Kidney (tissue), 14 donors: ENCODE results near the gene HNF1A. TPM values are rescaled to one million over a fixed set of nuclear protein-coding genes. Genes with fewer than 3 reads are reported as not detected.

Source experiments
- DNase-seq, 5 donors: peaks; one replicate each; pipeline ENCODE4 v3.0.0-alpha.2; 2013 to 2020
- FAIRE-seq: peaks from 2 replicates; lab custom pipeline; 2012; peaks lifted over from hg19 to GRCh38; lab: Jason Lieb, UNC
- H3K27ac ChIP-seq, 2 donors: one replicate each; pipeline ENCODE4 v1.7.0; 2013; ENCODE audit warnings: low read depth in 2 of 2, low read length in 2 of 2, inconsistent platforms in 1 of 2
- H3K27me3 ChIP-seq: one replicate; pipeline ENCODE4 v1.7.1; 2013; ENCODE audit warnings: low read length, inconsistent platforms; ENCODE audit not compliant: control insufficient read depth, insufficient read depth
- H3K36me3 ChIP-seq, 3 donors: one replicate each; pipeline versions ENCODE4 v1.7.0 to v1.7.1; 2013; ENCODE audit warnings: low read length in 3 of 3, control low read depth in 1 of 3, inconsistent platforms in 1 of 3; ENCODE audit not compliant: insufficient read depth in 3 of 3, control insufficient read depth in 2 of 3
- H3K4me1 ChIP-seq, 3 donors: one replicate each; pipeline versions ENCODE4 v1.7.0 to v1.7.1; 2013; ENCODE audit warnings: low read length in 3 of 3, inconsistent platforms in 1 of 3, low read depth in 1 of 3; ENCODE audit not compliant: control insufficient read depth in 2 of 3, insufficient read depth in 2 of 3
- H3K4me3 ChIP-seq, 3 donors: one replicate each; pipeline versions ENCODE4 v1.7.0 to v1.8.1; 2013; ENCODE audit warnings: low read length in 3 of 3, control low read depth in 1 of 3, inconsistent platforms in 1 of 3
- H3K9ac ChIP-seq, 3 donors: one replicate each; pipeline versions ENCODE4 v1.7.0 to v1.7.1; 2013; ENCODE audit warnings: low read length in 3 of 3, control low read depth in 1 of 3, inconsistent platforms in 1 of 3
- H3K9me3 ChIP-seq, 3 donors: one replicate each; pipeline versions ENCODE4 v1.7.0 to v1.7.1; 2013; ENCODE audit warnings: low read length in 3 of 3, control low read depth in 1 of 3, inconsistent platforms in 1 of 3; ENCODE audit not compliant: control insufficient read depth in 2 of 3, insufficient read depth in 1 of 3
- CTCF ChIP-seq: IDR thresholded peaks from 3 replicates; pipeline ENCODE4 v1.5.1; 2012; ENCODE audit warnings: mild to moderate bottlenecking, moderate library complexity, borderline replicate concordance; ENCODE audit not compliant: insufficient read depth; ENCODE audit errors: extremely low read depth
- intact Hi-C: fragments of 100-400 bp; cut with DNase I; formaldehyde crosslinking; loops from one replicate; pipeline ENCODE4 v1.11.1; 2022
- polyA plus RNA-seq: library from polyadenylated mRNA; stranded (reverse); fragments of 350-450 nt; fragmentation: Illumina TruSeq; extraction: RNeasy Lipid Tissue Mini Kit (QIAGEN cat#74804); gene quantifications from one replicate; pipeline ENCODE4 v1.2.3, GENCODE V29; 2014; ENCODE audit warnings: low read depth, low replicate concordance; ENCODE audit not compliant: insufficient read depth
- total RNA-seq: library from RNA; stranded (reverse); fragmentation: NEBNext Ultra II Directional; extraction: Animal tissue kit (Norgen Biotek cat#: 25700); gene quantifications from one replicate; pipeline ENCODE4 v1.2.1, GENCODE V29; 2021
- donor health status: control.
- donor health status: control.
- donor health status: control.
- donor health status: control.
- donor health status: control.
- donor health status: DM: yes; HTN: yes; CAD: no.
- donor health status: Normal renal cell carcinoma (clear cell type).

The HNF1A gene
- total and polyA plus RNA-seq, 2 donors from 2014 or later = 6.7 to 32.4 TPM

- H3K4me1 ChIP-seq = peaks cover 0 to 19% (median 13%) of the 10 kb centered on the region in 3 donors
- H3K27me3 ChIP-seq = no peaks in the 10 kb centered on the region
- peak overlapping the region in 1 of 2 donors; percentile 33 for H3K27ac ChIP-seq
- TF ChIP-seq CTCF = no peak
- no peaks in the 10 kb centered on the region for H3K36me3 ChIP-seq
- no peak overlapping the region for H3K9ac ChIP-seq
- H3K4me3 ChIP-seq = no peak overlapping the region
- H3K9me3 ChIP-seq = no peaks in the 10 kb centered on the region
- intact Hi-C loops = no loop called here
- DNase-seq (peak in 1 of 5 donors; percentile 67), FAIRE-seq (no peak)
Measured at GRCh38 chr12:120984351-120984898, 6.1 kb downstream of the HNF1A start.

- Histone ChIP-seq H3K27ac (no peak overlapping the region), H3K9me3 (no peaks in the 10 kb centered on the region), H3K36me3 (no peaks in the 10 kb centered on the region), H3K27me3 (no peaks in the 10 kb centered on the region), H3K9ac (no peak overlapping the region), H3K4me3 (no peak overlapping the region), H3K4me1 (peaks cover 0 to 8% (median 4%) of the 10 kb centered on the region in 3 donors)
- intact Hi-C loops = no loop called here
- FAIRE-seq (no peak), DNase-seq (no peak)
- no peak for TF ChIP-seq CTCF
Measured at GRCh38 chr12:120988234-120988633, 9.9 kb downstream of the HNF1A start.

GRCh38 chr12:120988658-120989057 lies 10.3 kb downstream of the HNF1A start:
- Histone ChIP-seq H3K9ac (no peak overlapping the region), H3K9me3 (no peaks in the 10 kb centered on the region), H3K27me3 (no peaks in the 10 kb centered on the region), H3K36me3 (peaks cover 0 to 1% (median 0%) of the 10 kb centered on the region in 3 donors), H3K4me1 (peaks cover 0 to 4% (median 3%) of the 10 kb centered on the region in 3 donors), H3K4me3 (no peak overlapping the region), H3K27ac (no peak overlapping the region)
- DNase-seq = no peak
- TF ChIP-seq CTCF = no peak
- intact Hi-C loops = no loop called here
- no peak for FAIRE-seq

DNA sequence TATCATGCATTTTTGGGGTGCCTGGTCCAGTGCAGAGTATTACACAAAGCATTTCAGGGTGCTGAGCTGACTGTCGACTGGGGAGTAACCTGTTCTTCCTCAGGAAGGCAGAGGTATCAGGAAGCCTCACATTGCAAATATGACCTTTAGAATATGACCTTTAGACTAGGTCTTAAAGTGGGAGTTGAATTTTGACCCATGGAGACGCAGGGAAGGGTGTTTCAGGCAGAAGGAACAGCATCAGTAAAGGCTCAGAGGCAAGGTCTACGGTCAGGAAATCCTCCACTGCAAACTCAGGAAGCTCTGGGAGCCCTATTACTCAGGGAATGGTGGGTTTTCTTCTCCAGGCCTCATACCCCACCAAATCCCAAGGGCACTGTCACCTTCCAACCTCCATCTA lies 11.3 kb downstream of the HNF1A start:
- H3K27me3 ChIP-seq = no peaks in the 10 kb centered on the region
- H3K9me3 ChIP-seq = no peaks in the 10 kb centered on the region
- H3K4me1 ChIP-seq = no peaks in the 10 kb centered on the region
- H3K9ac ChIP-seq = no peak overlapping the region
- DNase-seq (no peak), FAIRE-seq (no peak)
- TF ChIP-seq CTCF = no peak
- H3K36me3 ChIP-seq = peaks cover 0 to 10% (median 9%) of the 10 kb centered on the region in 3 donors
- intact Hi-C loops = no loop called here
- H3K27ac ChIP-seq = no peak overlapping the region
- H3K4me3 ChIP-seq = no peak overlapping the region
